Measurements from ENCODE around the gene RBM8A.

Gene RBM8A

DNA sequence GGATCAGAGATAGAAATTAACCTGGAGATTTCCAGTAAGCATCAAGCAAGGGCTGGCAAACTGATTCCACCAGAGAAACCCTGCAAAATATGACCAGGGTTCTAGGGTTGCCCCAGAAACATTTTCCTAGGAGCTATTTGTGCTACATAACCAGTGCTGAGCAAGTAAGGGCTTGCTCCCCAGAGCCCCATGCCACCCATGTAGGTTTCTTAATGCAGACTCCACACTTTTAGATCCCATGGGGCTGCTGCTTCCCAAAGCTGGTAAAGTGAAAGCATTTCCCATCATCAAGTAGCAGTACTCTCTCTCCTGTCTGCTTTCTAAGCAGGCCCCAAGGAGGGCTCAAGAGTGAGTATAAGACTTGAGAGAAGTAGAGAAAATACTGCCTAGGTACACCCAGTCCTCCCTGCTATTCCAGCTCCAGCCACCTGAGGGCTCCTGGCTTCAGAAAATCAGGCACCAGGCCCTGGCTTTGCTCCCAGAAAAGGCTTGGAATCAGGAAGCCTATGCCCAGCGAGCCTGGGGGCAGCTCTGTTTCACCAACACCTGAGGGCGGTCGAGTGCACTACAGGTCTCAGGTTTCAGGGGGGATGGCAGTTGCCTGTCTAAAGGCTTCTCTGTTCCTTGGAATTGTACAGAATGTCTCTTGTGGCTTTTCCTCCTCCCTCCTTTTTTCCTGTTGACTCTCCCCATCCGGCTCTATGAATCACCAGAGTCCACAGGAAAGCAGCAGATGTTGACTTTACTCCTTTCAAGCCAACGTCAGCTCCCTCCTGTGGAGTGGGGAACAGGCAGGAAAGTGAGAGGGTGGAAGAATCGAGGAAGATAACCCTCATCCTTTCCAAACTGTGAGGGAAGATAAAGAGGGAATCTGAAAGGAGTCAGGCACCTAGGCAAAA is 35.4 kb downstream of the RBM8A start:
- H3K4me3 ChIP-seq (ENCODE audit: low read depth, low read length): peak overlapping the region; percentile 2
- TF ChIP-seq, protein P1, sequence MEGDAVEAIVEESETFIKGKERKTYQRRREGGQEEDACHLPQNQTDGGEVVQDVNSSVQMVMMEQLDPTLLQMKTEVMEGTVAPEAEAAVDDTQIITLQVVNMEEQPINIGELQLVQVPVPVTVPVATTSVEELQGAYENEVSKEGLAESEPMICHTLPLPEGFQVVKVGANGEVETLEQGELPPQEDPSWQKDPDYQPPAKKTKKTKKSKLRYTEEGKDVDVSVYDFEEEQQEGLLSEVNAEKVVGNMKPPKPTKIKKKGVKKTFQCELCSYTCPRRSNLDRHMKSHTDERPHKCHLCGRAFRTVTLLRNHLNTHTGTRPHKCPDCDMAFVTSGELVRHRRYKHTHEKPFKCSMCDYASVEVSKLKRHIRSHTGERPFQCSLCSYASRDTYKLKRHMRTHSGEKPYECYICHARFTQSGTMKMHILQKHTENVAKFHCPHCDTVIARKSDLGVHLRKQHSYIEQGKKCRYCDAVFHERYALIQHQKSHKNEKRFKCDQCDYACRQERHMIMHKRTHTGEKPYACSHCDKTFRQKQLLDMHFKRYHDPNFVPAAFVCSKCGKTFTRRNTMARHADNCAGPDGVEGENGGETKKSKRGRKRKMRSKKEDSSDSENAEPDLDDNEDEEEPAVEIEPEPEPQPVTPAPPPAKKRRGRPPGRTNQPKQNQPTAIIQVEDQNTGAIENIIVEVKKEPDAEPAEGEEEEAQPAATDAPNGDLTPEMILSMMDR (IDR thresholded peaks at IDR 0.05): peak; percentile 92
- H3K9me3 ChIP-seq (ENCODE audit: control insufficient read depth, low read length): no peaks in the 10 kb centered on the region
- no peaks in the 10 kb centered on the region for H3K36me3 ChIP-seq (ENCODE audit: control insufficient read depth, insufficient read depth, low read length)
- peak overlapping the region; percentile 80 for H3K27ac ChIP-seq
- peak overlapping the region; percentile 78 for H2AFZ ChIP-seq
- H3K4me1 ChIP-seq: peaks cover 5% of the 10 kb centered on the region
- H3K4me2 ChIP-seq (ENCODE audit: low read length): peak overlapping the region; percentile 46
- no peaks in the 10 kb centered on the region for H3K27me3 ChIP-seq (ENCODE audit: control insufficient read depth, insufficient read depth, low read length)
- H3K79me2 ChIP-seq: no peaks in the 10 kb centered on the region
- no peak overlapping the region for H3K9ac ChIP-seq

DNA sequence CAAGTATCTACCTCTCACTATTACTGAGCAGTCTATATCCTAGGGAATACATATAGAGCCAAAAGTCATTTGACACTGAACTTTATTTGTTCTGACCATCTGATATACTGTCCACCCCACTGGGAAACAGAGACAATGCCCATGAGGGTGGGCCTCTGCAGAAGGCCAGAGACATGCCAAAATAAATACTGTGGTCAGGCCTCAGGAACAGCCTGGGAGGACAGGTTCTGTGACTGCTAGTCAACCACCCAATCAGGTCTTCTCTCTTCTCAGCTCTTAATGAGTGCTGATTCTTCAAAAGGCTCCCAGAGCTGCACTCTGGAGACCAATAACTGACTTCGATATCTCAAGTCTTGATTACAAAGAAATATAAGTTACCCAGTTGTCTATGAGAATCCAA is 36.1 kb downstream of the RBM8A start:
- Histone ChIP-seq H3K4me1 (peaks cover 5% of the 10 kb centered on the region), H3K9ac (no peak overlapping the region), H3K4me2 (ENCODE audit: low read length) (no peak overlapping the region), H3K79me2 (no peaks in the 10 kb centered on the region), H3K36me3 (ENCODE audit: control insufficient read depth, insufficient read depth, low read length) (no peaks in the 10 kb centered on the region), H3K27me3 (ENCODE audit: control insufficient read depth, insufficient read depth, low read length) (no peaks in the 10 kb centered on the region), H3K4me3 (ENCODE audit: low read depth, low read length) (no peak overlapping the region), H2AFZ (peak overlapping the region; percentile 78), H3K27ac (peak overlapping the region; percentile 80), H3K9me3 (ENCODE audit: control insufficient read depth, low read length) (no peaks in the 10 kb centered on the region)
- TF ChIP-seq, protein P1 (IDR thresholded peaks at IDR 0.05): no peak

GRCh38 chr1:145889722-145890121 is 37.6 kb downstream of the RBM8A start:
- H3K79me2 ChIP-seq: no peaks in the 10 kb centered on the region
- no peaks in the 10 kb centered on the region for H3K36me3 ChIP-seq (ENCODE audit: control insufficient read depth, insufficient read depth, low read length)
- no peaks in the 10 kb centered on the region for H3K27me3 ChIP-seq (ENCODE audit: control insufficient read depth, insufficient read depth, low read length)
- H3K4me3 ChIP-seq (ENCODE audit: low read depth, low read length): no peak overlapping the region
- no peaks in the 10 kb centered on the region for H3K9me3 ChIP-seq (ENCODE audit: control insufficient read depth, low read length)
- no peak overlapping the region for H3K27ac ChIP-seq
- no peak overlapping the region for H3K9ac ChIP-seq
- TF ChIP-seq, protein P1 (IDR thresholded peaks at IDR 0.05): no peak
- H3K4me1 ChIP-seq: peaks cover 5% of the 10 kb centered on the region
- no peak overlapping the region for H2AFZ ChIP-seq
- no peak overlapping the region for H3K4me2 ChIP-seq (ENCODE audit: low read length)

GRCh38 chr1:145887631-145888030 is 39.7 kb downstream of the RBM8A start:
- H3K4me3 ChIP-seq (ENCODE audit: low read depth, low read length): no peak overlapping the region
- no peak overlapping the region for H3K9ac ChIP-seq
- H3K27me3 ChIP-seq (ENCODE audit: control insufficient read depth, insufficient read depth, low read length): no peaks in the 10 kb centered on the region
- H3K27ac ChIP-seq: no peak overlapping the region
- H3K79me2 ChIP-seq: no peaks in the 10 kb centered on the region
- H3K9me3 ChIP-seq (ENCODE audit: control insufficient read depth, low read length): no peaks in the 10 kb centered on the region
- no peak overlapping the region for H2AFZ ChIP-seq
- no peak overlapping the region for H3K4me2 ChIP-seq (ENCODE audit: low read length)
- H3K36me3 ChIP-seq (ENCODE audit: control insufficient read depth, insufficient read depth, low read length): no peaks in the 10 kb centered on the region
- peaks cover 3% of the 10 kb centered on the region for H3K4me1 ChIP-seq
- TF ChIP-seq, protein P1 (IDR thresholded peaks at IDR 0.05): no peak

DNA sequence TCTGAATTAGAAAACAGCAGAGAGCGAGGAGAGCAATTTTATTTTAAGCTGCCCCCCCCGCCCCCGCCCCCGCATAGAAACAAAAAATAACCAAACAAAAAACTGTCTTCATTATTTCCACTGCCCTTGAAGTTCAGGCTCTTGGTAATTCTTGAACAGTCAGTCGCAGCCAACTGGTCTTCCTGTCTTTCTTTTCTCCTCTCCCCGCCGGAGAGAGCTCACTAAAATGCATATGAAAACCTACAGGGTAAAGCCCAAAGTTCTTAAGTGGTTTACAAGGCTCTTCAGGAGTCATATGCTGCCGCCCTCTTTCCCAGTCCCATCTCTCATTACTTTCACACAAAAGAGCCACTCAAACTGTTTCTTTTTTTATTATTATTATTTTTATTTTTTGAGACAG is 40.5 kb downstream of the RBM8A start:
- no peak overlapping the region for H2AFZ ChIP-seq
- no peak overlapping the region for H3K4me3 ChIP-seq (ENCODE audit: low read depth, low read length)
- no peaks in the 10 kb centered on the region for H3K79me2 ChIP-seq
- no peak overlapping the region for H3K4me2 ChIP-seq (ENCODE audit: low read length)
- no peaks in the 10 kb centered on the region for H3K27me3 ChIP-seq (ENCODE audit: control insufficient read depth, insufficient read depth, low read length)
- no peaks in the 10 kb centered on the region for H3K36me3 ChIP-seq (ENCODE audit: control insufficient read depth, insufficient read depth, low read length)
- H3K9me3 ChIP-seq (ENCODE audit: control insufficient read depth, low read length): no peaks in the 10 kb centered on the region
- TF ChIP-seq, protein P1 (IDR thresholded peaks at IDR 0.05): no peak
- H3K4me1 ChIP-seq: no peaks in the 10 kb centered on the region
- H3K9ac ChIP-seq: no peak overlapping the region
- H3K27ac ChIP-seq: no peak overlapping the region
